ACC112 (cell line): Measurements from ENCODE around the gene BDH1.
"Not testable (repeated sequence)": the region's sequence is repeated elsewhere in the genome, so short reads cannot be mapped to it uniquely, and the experiment has no call there.

Experiments
- H2AFZ ChIP-seq: fragments of 200-600 bp; sonication (generic); one replicate; pipeline ENCODE4 v1.6.0; 2017; ENCODE audit warnings: antibody characterized with exemption, low read length; ENCODE audit not compliant: unreplicated experiment
- H3K27ac ChIP-seq: fragments of 200-600 bp; sonication (generic); 2 replicates; pipeline ENCODE4 v1.5.1; 2014; ENCODE audit warnings: low read depth, mild to moderate bottlenecking, antibody characterized with exemption, low read length, moderate library complexity
- H3K27me3 ChIP-seq: fragments of 200-600 bp; sonication (generic); 2 replicates; pipeline ENCODE4 v1.6.1; 2014; ENCODE audit warnings: mild to moderate bottlenecking, antibody characterized with exemption, low read length, moderate library complexity, mixed read lengths; ENCODE audit not compliant: insufficient read depth
- H3K36me3 ChIP-seq: fragments of 200-600 bp; sonication (generic); 2 replicates; pipeline ENCODE4 v1.6.1; 2016; ENCODE audit warnings: mild to moderate bottlenecking, antibody characterized with exemption, low read length, moderate library complexity, mixed read lengths; ENCODE audit not compliant: insufficient read depth
- H3K4me1 ChIP-seq: fragments of 200-600 bp; sonication (generic); one replicate; pipeline ENCODE4 v1.6.1; 2016; ENCODE audit warnings: low read length, mixed read lengths; ENCODE audit not compliant: insufficient read depth, unreplicated experiment, control insufficient read depth
- H3K4me3 ChIP-seq: fragments of 200-600 bp; sonication (generic); 2 replicates; pipeline ENCODE4 v1.5.1; 2014; ENCODE audit warnings: mild to moderate bottlenecking, low read depth, low read length
- H3K79me2 ChIP-seq: fragments of 200-600 bp; sonication (generic); one replicate; pipeline ENCODE4 v1.6.0; 2016; ENCODE audit warnings: low read length; ENCODE audit not compliant: control insufficient read depth, unreplicated experiment, insufficient read depth

Gene BDH1

DNA sequence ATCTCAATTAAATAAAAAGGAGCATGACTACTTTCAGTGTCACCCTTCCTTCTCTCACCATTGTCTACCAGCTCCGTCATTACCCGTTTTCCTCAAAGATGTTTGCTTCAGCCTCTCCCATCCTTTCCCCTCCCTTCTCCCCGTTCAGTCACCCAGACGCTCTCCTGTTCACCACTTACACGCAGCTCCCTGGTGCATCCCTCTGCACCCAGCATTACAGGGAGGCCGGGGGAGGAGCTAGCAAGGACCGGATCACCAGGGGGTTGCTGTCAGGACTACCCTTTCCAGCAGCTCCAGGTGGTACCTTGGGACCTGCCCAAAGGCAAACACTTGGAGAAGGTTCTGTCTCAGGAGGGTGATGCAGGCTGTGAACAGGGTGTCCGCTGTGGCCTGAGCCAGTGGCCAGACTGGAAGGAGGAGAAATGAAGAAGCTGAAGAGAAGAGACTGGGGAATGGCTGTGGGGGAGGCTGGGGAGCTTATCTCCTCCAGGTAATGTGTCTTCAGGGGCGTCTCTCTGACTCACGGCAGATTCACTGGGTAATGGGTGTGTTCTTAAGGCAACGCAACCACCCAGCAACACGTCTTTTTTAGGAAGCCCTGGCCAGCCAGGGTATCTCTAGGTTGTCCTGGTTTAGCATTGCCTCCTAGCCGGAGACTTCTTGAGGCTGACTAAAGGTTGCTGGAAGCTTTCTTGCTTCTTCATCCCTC, 21.8 kb upstream of the BDH1 start:
- no peaks in the 10 kb centered on the region for H3K4me1 ChIP-seq
- H3K27ac ChIP-seq: no peak overlapping the region
- H3K36me3 ChIP-seq: no peaks in the 10 kb centered on the region
- peaks cover 41% of the 10 kb centered on the region for H3K27me3 ChIP-seq
- no peak overlapping the region for H3K4me3 ChIP-seq
- no peak overlapping the region for H2AFZ ChIP-seq
- no peaks in the 10 kb centered on the region for H3K79me2 ChIP-seq

GRCh38 chr3:197576838-197577237, 21.1 kb upstream of the BDH1 start:
- Histone ChIP-seq H3K36me3 (no peaks in the 10 kb centered on the region), H3K27me3 (peaks cover 41% of the 10 kb centered on the region), H3K4me1 (no peaks in the 10 kb centered on the region), H3K27ac (no peak overlapping the region), H3K4me3 (no peak overlapping the region), H3K79me2 (no peaks in the 10 kb centered on the region), H2AFZ (no peak overlapping the region)

DNA sequence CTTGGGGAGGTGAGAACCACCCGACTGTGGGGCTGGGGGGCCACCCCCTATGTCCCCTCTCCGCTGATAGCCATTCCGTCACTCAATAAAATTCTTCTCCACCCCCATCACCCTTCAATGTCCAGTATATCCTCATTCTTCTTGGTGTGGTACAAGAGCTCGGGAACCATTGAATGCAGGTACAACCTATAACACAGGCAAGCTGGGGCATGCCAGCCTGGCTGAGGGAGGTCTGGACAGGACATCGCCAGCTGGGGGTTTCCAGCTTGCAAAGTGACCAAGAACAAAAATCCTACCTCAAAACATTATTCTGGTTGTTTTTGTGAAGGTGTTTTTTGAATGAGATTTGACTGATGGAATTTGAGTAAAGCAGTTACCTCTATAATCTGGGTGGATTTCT, 19.6 kb upstream of the BDH1 start:
- H3K27me3 ChIP-seq: peaks cover 41% of the 10 kb centered on the region
- no peaks in the 10 kb centered on the region for H3K79me2 ChIP-seq
- H2AFZ ChIP-seq: no peak overlapping the region
- H3K4me1 ChIP-seq: no peaks in the 10 kb centered on the region
- no peaks in the 10 kb centered on the region for H3K36me3 ChIP-seq
- H3K27ac ChIP-seq: no peak overlapping the region
- no peak overlapping the region for H3K4me3 ChIP-seq

GRCh38 chr3:197574396-197574991, 18.7 kb upstream of the BDH1 start:
- not testable (repeated sequence) for H3K27ac ChIP-seq, H3K36me3 ChIP-seq, H2AFZ ChIP-seq, H3K4me1 ChIP-seq, H3K4me3 ChIP-seq, H3K79me2 ChIP-seq
- peaks cover 41% of the 10 kb centered on the region for H3K27me3 ChIP-seq

- H3K4me3 ChIP-seq: no peak overlapping the region
- H2AFZ ChIP-seq: no peak overlapping the region
- peaks cover 51% of the 10 kb centered on the region for H3K27me3 ChIP-seq
- no peaks in the 10 kb centered on the region for H3K36me3 ChIP-seq
- no peak overlapping the region for H3K27ac ChIP-seq
- no peaks in the 10 kb centered on the region for H3K4me1 ChIP-seq
- H3K79me2 ChIP-seq: no peaks in the 10 kb centered on the region
Observed at GRCh38 chr3:197573048-197573767, 17.4 kb upstream of the BDH1 start.

DNA sequence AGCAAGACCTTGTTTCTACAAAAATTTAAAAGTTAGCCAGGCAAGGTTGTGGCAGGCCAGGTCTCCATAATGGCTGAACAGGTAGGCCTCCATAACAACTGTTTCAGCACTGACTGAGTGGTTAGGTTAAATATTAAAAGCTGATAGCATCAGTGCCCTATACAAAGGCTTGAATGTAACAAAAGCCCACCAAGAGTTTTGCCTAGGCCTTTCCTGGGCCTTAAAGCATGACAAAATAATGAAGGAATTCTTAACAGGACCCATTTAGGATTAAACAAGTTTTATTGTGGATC, 16.1 kb upstream of the BDH1 start:
- not testable (repeated sequence) for H3K4me3 ChIP-seq, H3K79me2 ChIP-seq, H3K36me3 ChIP-seq, H2AFZ ChIP-seq, H3K4me1 ChIP-seq, H3K27ac ChIP-seq
- peaks cover 57% of the 10 kb centered on the region for H3K27me3 ChIP-seq

DNA sequence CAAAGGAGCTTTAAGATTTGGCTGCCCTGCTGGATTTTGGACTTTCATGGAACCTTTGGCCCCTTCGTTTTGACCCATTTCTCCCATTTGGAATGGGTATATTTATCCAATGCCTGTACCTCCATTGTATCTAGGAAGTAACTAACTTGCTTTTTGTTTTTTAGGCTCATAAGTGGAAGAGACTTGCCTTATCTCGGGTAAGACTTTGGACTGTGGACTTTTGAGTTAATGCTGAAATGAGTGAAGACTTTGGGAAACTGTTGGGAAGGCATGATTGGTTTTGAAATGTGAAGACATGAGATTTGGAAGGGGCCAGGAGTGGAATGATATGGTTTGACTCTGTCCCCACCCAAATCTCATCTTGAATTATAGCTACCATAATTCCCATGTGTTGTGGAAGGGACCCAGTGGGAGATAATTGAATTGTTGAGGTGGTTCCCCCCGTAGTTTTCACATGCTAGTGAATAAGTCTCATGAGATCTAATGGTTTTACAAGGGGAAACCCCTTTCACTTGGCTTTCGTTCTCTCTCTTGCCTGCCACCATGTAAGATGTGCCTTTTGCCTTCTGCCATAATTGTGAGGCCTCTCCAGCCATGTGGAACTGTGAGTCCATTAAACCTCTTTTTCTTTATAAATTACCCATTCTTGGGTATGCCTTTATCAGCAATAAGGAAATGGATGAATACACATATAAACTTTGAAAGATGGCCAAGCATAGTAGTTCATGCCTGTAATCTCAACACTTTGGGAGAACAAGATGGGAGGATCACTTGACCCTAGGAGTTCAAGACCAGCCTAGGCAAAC, 15.5 kb upstream of the BDH1 start:
- H3K27ac ChIP-seq, H3K4me1 ChIP-seq, H2AFZ ChIP-seq, H3K79me2 ChIP-seq, H3K4me3 ChIP-seq, H3K36me3 ChIP-seq: not testable (repeated sequence)
- peaks cover 55% of the 10 kb centered on the region for H3K27me3 ChIP-seq

GRCh38 chr3:197569433-197569832, 13.7 kb upstream of the BDH1 start:
- not testable (repeated sequence) for H3K27ac ChIP-seq, H3K4me3 ChIP-seq, H3K4me1 ChIP-seq, H3K36me3 ChIP-seq, H3K79me2 ChIP-seq, H2AFZ ChIP-seq
- H3K27me3 ChIP-seq: peaks cover 41% of the 10 kb centered on the region

GRCh38 chr3:197567904-197568681, 12.3 kb upstream of the BDH1 start:
- H3K27me3 ChIP-seq: peaks cover 29% of the 10 kb centered on the region
- no peak overlapping the region for H3K4me3 ChIP-seq
- no peaks in the 10 kb centered on the region for H3K36me3 ChIP-seq
- no peak overlapping the region for H3K27ac ChIP-seq
- H2AFZ ChIP-seq: no peak overlapping the region
- no peaks in the 10 kb centered on the region for H3K4me1 ChIP-seq
- H3K79me2 ChIP-seq: no peaks in the 10 kb centered on the region

GRCh38 chr3:197566155-197566554, 10.4 kb upstream of the BDH1 start:
- not testable (repeated sequence) for H3K4me3 ChIP-seq, H3K4me1 ChIP-seq, H2AFZ ChIP-seq, H3K36me3 ChIP-seq, H3K27ac ChIP-seq, H3K79me2 ChIP-seq
- peaks cover 37% of the 10 kb centered on the region for H3K27me3 ChIP-seq
